Activated T-helper 17 cell treated with anti-CD3 and anti-CD28 coated beads, Interleukin-2, amount 50 U/mL, for 72 hours (primary cell): ENCODE measurements around the gene MINDY4B. TPM values are rescaled to one million over a fixed set of nuclear protein-coding genes. Genes with fewer than 3 reads are reported as not detected.
A peak's percentile ranks its signal among the peaks of the same experiment; 100 is the strongest.

Experiments
- ATAC-seq: fragments of 150-1000 bp; cut with Tn5 transposase; replicated peaks from 2 replicates; pipeline ENCODE4 v1.10.0; 2021; ENCODE audit warnings: mild to moderate bottlenecking, moderate library complexity
- H3K27ac Mint-ChIP-seq: one replicate; pipeline ENCODE4 v1.8.0; 2022; ENCODE audit warnings: mixed read lengths
- H3K27me3 Mint-ChIP-seq: one replicate; pipeline ENCODE4 v1.8.0; 2022; ENCODE audit warnings: mixed read lengths
- H3K36me3 Mint-ChIP-seq: one replicate; pipeline ENCODE4 v1.8.0; 2022; ENCODE audit warnings: low read depth, mild to moderate bottlenecking, mixed read lengths
- H3K4me1 Mint-ChIP-seq: one replicate; pipeline ENCODE4 v1.8.0; 2022; ENCODE audit warnings: mixed read lengths
- H3K4me3 Mint-ChIP-seq: one replicate; pipeline ENCODE4 v1.8.0; 2022; ENCODE audit warnings: mild to moderate bottlenecking, mixed read lengths
- H3K9me3 Mint-ChIP-seq: one replicate; pipeline ENCODE4 v1.8.0; 2022; ENCODE audit warnings: mixed read lengths
- total RNA-seq, 2 donors: library from RNA; stranded (reverse); gene quantifications; one replicate each; pipeline ENCODE4 v1.2.3, GENCODE V29; 2022

The MINDY4B gene
- total RNA-seq, 2 donors from 2014 or later, result not detected

DNA sequence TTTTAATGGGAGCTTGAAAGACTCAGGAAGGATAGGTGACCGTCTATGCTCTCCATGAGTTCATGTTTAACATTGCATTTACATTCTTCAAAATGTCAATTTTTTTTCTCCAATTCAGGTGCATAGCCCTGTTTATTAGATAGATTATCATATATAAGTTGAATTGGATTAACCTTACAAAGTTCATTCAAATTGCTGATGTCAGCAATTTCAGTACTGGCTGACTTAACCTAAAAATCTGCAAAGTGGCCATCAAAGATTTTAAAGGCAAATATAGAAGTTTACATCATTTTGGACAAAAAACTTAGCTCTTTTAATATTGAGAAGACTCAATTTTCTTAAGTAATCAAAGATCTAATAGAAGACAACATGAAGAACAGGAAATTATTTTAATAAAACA, 57.8 kb downstream of the MINDY4B start:
- Mint-ChIP-seq H3K9me3 (no peaks in the 10 kb centered on the region), H3K4me1 (no peaks in the 10 kb centered on the region), H3K36me3 (no peaks in the 10 kb centered on the region), H3K4me3 (no peak overlapping the region), H3K27me3 (peaks cover 15% of the 10 kb centered on the region), H3K27ac (no peak overlapping the region)
- ATAC-seq, result no peak

DNA sequence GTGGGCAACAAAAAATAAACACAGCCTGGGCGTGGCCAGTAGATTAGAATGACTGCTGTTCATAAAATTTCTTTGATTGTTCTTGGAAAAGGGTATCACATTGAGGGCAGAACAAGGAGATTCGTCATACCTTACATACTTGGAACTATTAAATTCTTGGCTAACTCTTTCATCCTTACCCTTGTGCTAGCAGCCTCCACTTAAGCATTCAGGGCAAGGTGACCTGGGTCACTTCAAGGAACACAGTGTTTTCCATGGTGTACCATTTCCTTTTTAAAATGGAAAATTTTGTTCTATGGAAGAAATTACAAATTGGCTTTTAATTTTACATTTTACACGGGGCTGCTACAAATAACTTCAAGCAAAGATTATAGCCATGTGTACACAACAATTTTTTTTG, 60.8 kb downstream of the MINDY4B start:
- Mint-ChIP-seq H3K9me3 (no peaks in the 10 kb centered on the region), H3K4me1 (no peaks in the 10 kb centered on the region), H3K36me3 (no peaks in the 10 kb centered on the region), H3K4me3 (no peak overlapping the region), H3K27me3 (peaks cover 23% of the 10 kb centered on the region), H3K27ac (no peak overlapping the region)
- ATAC-seq, result no peak

DNA sequence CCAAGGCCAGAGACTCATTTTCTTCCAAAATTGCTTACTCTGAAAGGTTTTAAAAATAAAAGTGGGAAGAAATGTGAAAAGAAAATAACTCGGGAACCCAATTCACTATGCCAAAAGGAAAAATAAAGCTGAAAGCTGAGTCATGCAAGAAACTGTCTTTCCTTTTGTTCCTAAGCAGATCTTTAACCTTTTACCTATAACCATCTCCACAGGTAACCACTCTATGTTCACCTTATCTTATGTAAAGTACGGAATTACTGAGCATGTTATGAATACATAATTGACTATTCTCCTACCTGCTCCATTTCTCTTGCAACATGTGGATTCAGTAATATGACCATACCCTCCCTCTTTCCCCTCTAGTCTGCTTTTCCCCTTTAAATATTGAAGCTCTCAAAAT, 62.0 kb downstream of the MINDY4B start:
- H3K4me1 Mint-ChIP-seq, result no peaks in the 10 kb centered on the region
- no peak overlapping the region for H3K27ac Mint-ChIP-seq
- no peak overlapping the region for H3K4me3 Mint-ChIP-seq
- H3K9me3 Mint-ChIP-seq, result no peaks in the 10 kb centered on the region
- ATAC-seq, result no peak
- H3K27me3 Mint-ChIP-seq, result peaks cover 23% of the 10 kb centered on the region
- H3K36me3 Mint-ChIP-seq, result no peaks in the 10 kb centered on the region

DNA sequence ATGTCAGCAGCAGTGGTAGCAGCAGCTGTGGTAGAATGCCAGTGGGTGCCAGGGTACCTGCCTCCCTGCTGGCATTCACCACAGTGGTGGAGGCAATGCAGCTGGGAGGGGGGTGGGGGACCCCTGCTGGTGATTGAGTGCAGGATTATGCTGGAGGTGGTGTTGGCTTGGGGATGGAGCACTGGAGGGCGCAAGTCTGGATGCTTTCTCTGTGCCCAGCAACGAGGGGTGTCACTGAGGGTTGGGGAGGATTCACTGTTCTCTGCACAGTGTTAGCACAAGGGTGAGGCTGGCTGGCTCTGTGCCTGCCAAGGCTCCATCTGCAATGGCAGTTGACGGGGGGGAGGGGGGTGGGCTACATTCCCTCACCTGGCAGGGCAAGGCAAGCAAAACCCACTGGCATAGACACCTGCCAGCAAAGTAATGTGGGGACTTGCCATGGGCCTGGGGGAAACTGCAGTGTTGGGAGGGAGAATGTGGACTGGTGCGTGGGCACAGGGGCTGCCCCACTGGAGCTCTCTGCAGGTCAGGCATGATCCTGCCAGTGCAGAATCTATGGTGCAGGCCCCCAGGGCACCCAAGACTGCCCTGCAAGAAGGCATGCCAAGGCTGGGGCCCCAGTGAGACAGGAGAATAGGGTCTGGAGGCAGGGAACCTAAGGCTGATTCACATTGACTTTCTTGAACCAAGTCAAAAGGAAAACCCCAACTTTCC, 64.3 kb downstream of the MINDY4B start:
- Mint-ChIP-seq H3K4me1 (no peaks in the 10 kb centered on the region), H3K9me3 (no peaks in the 10 kb centered on the region), H3K36me3 (no peaks in the 10 kb centered on the region), H3K4me3 (no peak overlapping the region), H3K27me3 (peaks cover 27% of the 10 kb centered on the region), H3K27ac (no peak overlapping the region)
- ATAC-seq, result no peak

DNA sequence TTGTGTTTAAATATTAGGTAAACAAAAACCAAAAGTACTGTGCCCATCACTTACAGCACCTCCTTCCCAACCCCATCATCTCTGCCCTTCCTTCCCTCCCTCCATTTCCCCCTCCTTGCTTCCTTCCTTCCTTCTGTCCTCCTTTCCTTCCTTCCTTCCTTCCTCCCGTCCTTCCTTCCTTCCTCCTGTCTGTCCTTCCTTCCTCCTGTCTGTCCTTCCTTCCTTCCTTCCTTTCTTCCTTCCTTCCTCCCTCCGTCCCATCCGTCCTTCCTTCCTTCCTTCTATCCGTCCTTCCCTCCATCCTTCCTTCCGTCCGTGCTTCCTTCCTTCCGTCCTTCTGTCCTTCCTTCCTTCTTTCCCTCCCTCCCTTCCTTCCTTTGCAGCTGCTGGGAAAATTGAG, 74.5 kb downstream of the MINDY4B start:
- no peak overlapping the region for H3K27ac Mint-ChIP-seq
- no peaks in the 10 kb centered on the region for H3K4me1 Mint-ChIP-seq
- no peak overlapping the region for H3K4me3 Mint-ChIP-seq
- no peak for ATAC-seq
- H3K27me3 Mint-ChIP-seq, result peaks cover 5% of the 10 kb centered on the region
- no peaks in the 10 kb centered on the region for H3K9me3 Mint-ChIP-seq
- no peaks in the 10 kb centered on the region for H3K36me3 Mint-ChIP-seq

DNA sequence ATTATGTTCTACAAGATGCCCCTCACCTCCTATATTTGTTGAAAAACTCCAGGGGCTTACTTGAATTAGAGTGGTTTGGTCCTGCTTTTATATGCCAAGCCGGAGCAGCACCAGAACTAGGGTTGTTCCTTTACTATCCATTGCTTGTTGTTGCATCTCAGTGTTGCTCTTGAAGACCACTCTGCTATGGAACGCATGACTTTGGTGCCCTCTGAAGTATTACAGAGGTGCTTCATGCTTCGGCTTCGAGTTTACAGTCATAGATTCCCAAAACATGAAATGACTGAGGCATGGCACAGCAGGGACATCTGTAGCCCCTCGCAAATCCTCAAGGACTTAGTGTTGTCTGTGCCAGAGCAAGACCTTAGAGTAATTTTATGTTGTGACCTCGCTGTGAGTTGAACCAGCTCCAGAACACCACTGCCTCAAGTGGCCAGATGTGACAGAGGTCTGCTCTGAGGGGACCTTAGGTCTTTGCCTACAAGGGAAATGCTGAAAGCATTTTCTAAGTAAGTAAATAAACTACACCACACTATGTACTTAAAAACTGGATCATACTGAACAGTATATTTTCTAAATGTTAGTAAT, 75.1 kb downstream of the MINDY4B start:
- Mint-ChIP-seq H3K4me3 (no peak overlapping the region), H3K36me3 (no peaks in the 10 kb centered on the region), H3K27ac (no peak overlapping the region), H3K4me1 (no peaks in the 10 kb centered on the region), H3K27me3 (peaks cover 5% of the 10 kb centered on the region), H3K9me3 (no peaks in the 10 kb centered on the region)
- peak; percentile 29 for ATAC-seq

DNA sequence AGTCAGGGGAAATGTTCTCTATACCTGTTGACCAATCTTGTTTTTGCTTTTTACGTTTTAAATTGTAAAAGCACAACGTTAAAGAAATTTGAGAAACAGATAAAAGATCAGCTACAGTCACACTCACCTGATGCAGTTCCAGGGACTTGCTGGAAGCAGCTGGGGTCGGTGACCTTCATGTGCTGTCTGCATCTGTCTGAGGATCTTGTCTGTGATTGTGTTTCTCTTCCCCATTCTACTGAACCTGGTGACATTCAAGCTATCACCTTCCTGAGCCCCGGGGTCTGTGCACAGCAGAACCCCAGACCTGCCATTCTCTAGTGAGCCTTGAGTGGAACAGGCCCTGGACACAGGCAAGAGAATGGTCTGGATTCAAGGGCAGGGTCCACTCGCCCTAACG, 75.8 kb downstream of the MINDY4B start:
- no peak for ATAC-seq
- H3K27ac Mint-ChIP-seq, result no peak overlapping the region
- H3K36me3 Mint-ChIP-seq, result no peaks in the 10 kb centered on the region
- no peak overlapping the region for H3K4me3 Mint-ChIP-seq
- peaks cover 5% of the 10 kb centered on the region for H3K27me3 Mint-ChIP-seq
- H3K4me1 Mint-ChIP-seq, result no peaks in the 10 kb centered on the region
- H3K9me3 Mint-ChIP-seq, result no peaks in the 10 kb centered on the region

DNA sequence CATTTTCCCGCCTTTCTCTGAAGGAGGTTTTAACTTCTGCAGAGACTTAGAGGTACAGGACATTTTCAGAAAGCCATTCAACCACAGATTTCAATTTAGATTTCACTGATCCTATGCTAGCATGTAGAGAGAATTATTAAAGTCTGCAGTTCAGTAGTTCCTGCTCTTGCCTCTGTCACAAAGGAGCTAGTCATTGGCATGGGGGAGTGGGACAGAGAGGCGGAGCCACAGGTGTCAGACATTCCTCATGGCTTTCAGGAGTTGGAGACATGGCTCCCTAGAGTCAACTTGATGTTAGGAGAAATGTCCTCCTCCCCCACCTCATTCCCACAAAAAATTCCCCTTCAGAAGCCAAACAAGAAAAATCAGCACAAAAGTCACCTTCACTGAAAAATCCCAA, 76.2 kb downstream of the MINDY4B start:
- Mint-ChIP-seq H3K9me3 (no peaks in the 10 kb centered on the region), H3K4me1 (no peaks in the 10 kb centered on the region), H3K4me3 (no peak overlapping the region), H3K27me3 (peaks cover 5% of the 10 kb centered on the region), H3K36me3 (no peaks in the 10 kb centered on the region), H3K27ac (no peak overlapping the region)
- no peak for ATAC-seq

DNA sequence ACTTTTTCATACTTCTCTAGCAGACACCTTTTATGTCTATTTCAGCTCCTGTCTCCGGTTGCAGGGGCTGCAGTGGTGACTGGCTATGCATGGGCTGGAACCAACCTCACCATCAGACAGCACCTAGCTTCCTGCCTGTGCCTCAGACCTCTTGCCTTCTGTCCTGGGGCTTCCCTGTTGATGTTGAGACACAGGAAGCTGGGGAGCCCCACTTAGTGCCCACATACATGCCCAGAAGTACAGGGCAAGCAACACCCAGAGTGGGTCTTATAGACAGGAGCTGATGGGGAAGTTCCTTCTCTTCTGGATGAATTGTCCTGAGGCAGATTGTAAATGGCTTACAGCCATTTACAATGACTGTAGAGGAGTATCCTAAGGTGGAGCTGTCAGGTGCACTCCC, 77.0 kb downstream of the MINDY4B start:
- no peak for ATAC-seq
- Mint-ChIP-seq H3K27me3 (peaks cover 10% of the 10 kb centered on the region), H3K27ac (peak overlapping the region; percentile 29), H3K4me1 (no peaks in the 10 kb centered on the region), H3K9me3 (no peaks in the 10 kb centered on the region), H3K4me3 (no peak overlapping the region), H3K36me3 (no peaks in the 10 kb centered on the region)

DNA sequence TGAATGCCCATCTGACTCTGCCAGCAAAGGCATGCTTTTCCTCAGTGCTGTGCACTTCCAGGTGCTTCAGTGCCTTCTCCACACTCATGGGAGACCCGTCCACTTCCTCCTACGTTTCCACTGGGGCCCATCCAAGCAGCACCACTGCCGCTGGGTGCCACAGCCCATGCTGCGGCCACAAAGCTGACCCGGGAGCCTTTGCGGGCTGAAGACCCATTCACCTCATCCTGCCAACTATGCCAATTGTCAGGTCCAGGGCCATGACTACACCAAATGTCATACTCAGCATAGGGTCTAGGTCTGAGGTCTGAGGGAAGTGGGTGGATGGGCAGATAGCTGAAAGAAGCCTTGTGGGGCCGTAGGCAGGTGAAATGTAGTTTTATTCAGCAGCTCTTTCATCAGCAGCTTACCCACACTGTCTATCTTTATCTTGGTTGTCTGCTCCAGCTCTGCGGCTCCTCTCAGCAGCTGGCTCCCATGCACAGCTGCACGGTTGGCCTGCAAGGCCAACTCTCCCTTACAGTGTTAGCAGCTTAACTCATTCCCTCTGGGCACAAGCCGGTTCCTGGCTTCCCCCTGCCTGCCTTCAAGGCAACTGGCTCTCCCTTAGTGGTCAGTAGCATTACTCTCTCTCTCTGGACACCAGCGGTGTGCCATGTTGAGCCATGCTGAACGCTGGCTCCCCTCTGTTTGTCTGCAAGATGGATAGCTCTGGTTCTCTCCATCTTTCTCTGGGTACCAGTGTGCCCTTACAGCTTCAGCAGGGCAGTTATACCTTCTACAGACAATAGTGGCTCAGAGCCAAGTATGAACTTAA, 78.6 kb downstream of the MINDY4B start:
- Mint-ChIP-seq H3K4me1 (no peaks in the 10 kb centered on the region), H3K9me3 (no peaks in the 10 kb centered on the region), H3K4me3 (no peak overlapping the region), H3K27ac (no peak overlapping the region), H3K36me3 (no peaks in the 10 kb centered on the region), H3K27me3 (peaks cover 10% of the 10 kb centered on the region)
- ATAC-seq, result no peak

DNA sequence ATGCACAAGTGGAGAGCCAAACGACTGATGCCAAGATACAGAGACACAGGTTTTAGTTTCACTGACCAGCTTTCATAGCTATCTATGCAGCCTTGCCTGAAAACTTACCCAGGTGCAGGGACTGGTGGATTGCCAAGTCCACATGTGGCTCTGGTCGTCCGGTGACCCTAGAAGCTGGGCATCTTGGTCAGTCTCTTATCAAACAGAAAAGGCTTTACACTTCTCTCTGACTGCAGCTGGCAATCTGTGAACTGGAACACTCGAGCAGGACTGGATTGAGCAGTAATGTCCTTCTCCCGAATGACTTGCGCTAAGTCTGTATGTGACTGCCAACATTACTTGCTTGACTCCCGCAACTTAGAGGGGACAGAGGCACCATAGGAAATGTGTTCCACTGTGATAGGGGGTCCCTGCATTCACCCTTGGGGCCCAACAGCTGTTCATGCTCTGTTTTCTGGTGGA, 79.3 kb downstream of the MINDY4B start:
- Mint-ChIP-seq H3K4me3 (no peak overlapping the region), H3K36me3 (no peaks in the 10 kb centered on the region), H3K4me1 (no peaks in the 10 kb centered on the region), H3K27ac (no peak overlapping the region), H3K27me3 (peaks cover 10% of the 10 kb centered on the region), H3K9me3 (no peaks in the 10 kb centered on the region)
- no peak for ATAC-seq

DNA sequence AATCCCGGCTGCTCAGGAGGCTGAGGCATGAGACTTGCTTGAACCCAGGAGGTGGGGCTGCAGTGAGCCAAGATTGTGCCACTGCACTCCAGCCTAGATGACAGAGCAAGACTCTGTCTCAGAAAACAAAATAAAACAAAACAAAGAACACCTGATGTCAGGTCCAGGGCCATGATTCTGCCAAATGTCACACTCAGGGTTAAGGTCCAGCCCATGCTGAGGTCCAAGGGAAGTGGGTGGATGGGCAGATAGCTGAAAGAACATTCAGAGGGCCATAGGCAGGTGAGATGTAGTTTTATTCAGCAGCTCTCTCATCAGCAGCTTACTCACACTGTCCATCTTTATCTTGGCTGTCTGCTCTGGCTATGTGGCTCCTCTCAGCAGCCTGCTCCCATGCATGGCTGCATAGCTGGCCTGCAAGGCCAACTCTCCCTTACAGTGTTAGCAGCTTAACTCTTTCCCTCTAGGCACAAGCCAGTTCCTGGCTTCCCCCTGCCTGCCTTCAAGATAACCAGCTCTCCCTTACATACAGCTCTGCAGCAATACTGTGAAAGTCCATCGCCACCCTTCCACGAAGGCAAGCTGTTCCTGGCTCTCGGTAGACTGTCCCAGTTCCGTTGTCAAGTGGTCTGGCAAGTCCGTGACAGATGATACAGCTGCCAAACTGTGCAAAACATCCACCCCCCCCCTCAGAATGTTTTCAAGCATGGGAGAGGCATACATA, 79.9 kb downstream of the MINDY4B start:
- Mint-ChIP-seq H3K4me1 (no peaks in the 10 kb centered on the region), H3K27ac (no peak overlapping the region), H3K9me3 (no peaks in the 10 kb centered on the region), H3K4me3 (no peak overlapping the region), H3K36me3 (no peaks in the 10 kb centered on the region), H3K27me3 (peaks cover 10% of the 10 kb centered on the region)
- ATAC-seq, result no peak

DNA sequence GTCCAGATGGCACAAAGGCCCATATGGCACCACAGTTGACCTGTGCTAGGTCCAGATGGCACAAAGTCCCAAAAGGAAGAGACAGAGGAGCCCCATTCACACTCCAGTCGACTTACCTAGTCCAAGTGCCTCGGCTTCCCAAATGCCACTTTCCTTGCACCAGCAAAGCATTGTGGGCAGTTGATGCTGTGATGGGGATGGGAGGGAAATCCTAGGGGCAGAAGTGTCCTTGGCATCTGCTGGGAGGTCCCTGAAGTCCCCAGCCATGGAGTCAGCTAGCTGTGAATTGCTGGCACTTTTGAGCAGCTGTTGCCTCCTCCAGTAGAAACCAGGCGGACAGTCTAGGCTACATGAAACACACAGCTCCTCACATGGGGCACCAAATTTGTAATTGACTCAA, 82.0 kb downstream of the MINDY4B start:
- H3K36me3 Mint-ChIP-seq, result no peaks in the 10 kb centered on the region
- H3K4me1 Mint-ChIP-seq, result no peaks in the 10 kb centered on the region
- H3K9me3 Mint-ChIP-seq, result no peaks in the 10 kb centered on the region
- H3K27me3 Mint-ChIP-seq, result peaks cover 10% of the 10 kb centered on the region
- no peak overlapping the region for H3K27ac Mint-ChIP-seq
- ATAC-seq, result no peak
- H3K4me3 Mint-ChIP-seq, result no peak overlapping the region

DNA sequence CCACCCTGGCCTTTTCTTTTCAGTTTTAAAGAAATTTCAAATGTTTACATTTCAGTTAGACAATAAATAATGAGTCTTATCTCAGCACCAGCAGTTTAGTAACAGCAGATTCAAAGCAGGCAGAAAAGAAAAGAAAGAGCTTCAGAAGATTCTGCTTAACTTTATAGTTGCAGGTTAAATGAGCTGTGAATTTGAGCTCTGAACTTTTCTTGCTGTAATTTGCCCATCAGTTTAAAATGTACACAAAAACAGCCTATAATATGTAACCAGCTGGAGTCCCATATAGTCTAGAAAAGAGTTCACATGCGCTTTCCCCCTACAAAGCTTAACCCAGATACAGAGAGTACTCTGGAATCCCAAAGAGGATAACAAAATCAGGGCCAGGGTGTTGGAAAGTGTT, 82.6 kb downstream of the MINDY4B start:
- H3K9me3 Mint-ChIP-seq, result no peaks in the 10 kb centered on the region
- ATAC-seq, result no peak
- H3K27ac Mint-ChIP-seq, result no peak overlapping the region
- peaks cover 8% of the 10 kb centered on the region for H3K27me3 Mint-ChIP-seq
- H3K4me3 Mint-ChIP-seq, result no peak overlapping the region
- H3K36me3 Mint-ChIP-seq, result no peaks in the 10 kb centered on the region
- H3K4me1 Mint-ChIP-seq, result no peaks in the 10 kb centered on the region
